ENCODE data around the gene CHCHD3.
"Not testable (repeated sequence)": the region's sequence is repeated elsewhere in the genome, so short reads cannot be mapped to it uniquely, and the experiment has no call there.

The CHCHD3 gene

GRCh38 chr7:132906193-132906835, 175.6 kb downstream of the CHCHD3 start:
- Mint-ChIP-seq H3K9me3 (peaks cover 2% of the 10 kb centered on the region), H3K4me3 (no peak overlapping the region), H3K4me1 (no peaks in the 10 kb centered on the region), H3K27ac (no peak overlapping the region), H3K27me3 (ENCODE audit: low read depth) (no peaks in the 10 kb centered on the region), H3K36me3 (ENCODE audit: low read depth) (peaks cover 51% of the 10 kb centered on the region)
- TF ChIP-seq CTCF (IDR thresholded peaks at IDR 0.05; ENCODE audit: unreplicated experiment in 3 of 3): no peak

GRCh38 chr7:132905136-132905535, 176.8 kb downstream of the CHCHD3 start:
- peaks cover 47% of the 10 kb centered on the region for H3K36me3 Mint-ChIP-seq (ENCODE audit: low read depth)
- H3K27me3 Mint-ChIP-seq (ENCODE audit: low read depth); H3K27ac Mint-ChIP-seq; H3K9me3 Mint-ChIP-seq; H3K4me3 Mint-ChIP-seq; H3K4me1 Mint-ChIP-seq: not testable (repeated sequence)

- H3K36me3 Mint-ChIP-seq (ENCODE audit: low read depth): peaks cover 49% of the 10 kb centered on the region
- H3K4me3 Mint-ChIP-seq: no peak overlapping the region
- H3K27me3 Mint-ChIP-seq (ENCODE audit: low read depth): no peaks in the 10 kb centered on the region
- no peaks in the 10 kb centered on the region for H3K4me1 Mint-ChIP-seq
- H3K9me3 Mint-ChIP-seq: peaks cover 2% of the 10 kb centered on the region
- H3K27ac Mint-ChIP-seq: no peak overlapping the region
- TF ChIP-seq CTCF (IDR thresholded peaks at IDR 0.05; ENCODE audit: unreplicated experiment in 3 of 3): no peak
Observed at GRCh38 chr7:132904209-132904608, 177.7 kb downstream of the CHCHD3 start.

- peaks cover 45% of the 10 kb centered on the region for H3K36me3 Mint-ChIP-seq (ENCODE audit: low read depth)
- H3K4me1 Mint-ChIP-seq; H3K4me3 Mint-ChIP-seq; H3K9me3 Mint-ChIP-seq; H3K27ac Mint-ChIP-seq; H3K27me3 Mint-ChIP-seq (ENCODE audit: low read depth): not testable (repeated sequence)
Observed at GRCh38 chr7:132902294-132902693, 179.6 kb downstream of the CHCHD3 start.

GRCh38 chr7:132901241-132901640, 180.6 kb downstream of the CHCHD3 start:
- TF ChIP-seq CTCF (IDR thresholded peaks at IDR 0.05; ENCODE audit: unreplicated experiment in 3 of 3): no peak
- no peaks in the 10 kb centered on the region for H3K4me1 Mint-ChIP-seq
- H3K27ac Mint-ChIP-seq: no peak overlapping the region
- no peak overlapping the region for H3K4me3 Mint-ChIP-seq
- peaks cover 49% of the 10 kb centered on the region for H3K36me3 Mint-ChIP-seq (ENCODE audit: low read depth)
- H3K9me3 Mint-ChIP-seq: peaks cover 2% of the 10 kb centered on the region
- no peaks in the 10 kb centered on the region for H3K27me3 Mint-ChIP-seq (ENCODE audit: low read depth)

GRCh38 chr7:132899833-132900232, 182.1 kb downstream of the CHCHD3 start:
- TF ChIP-seq CTCF (IDR thresholded peaks at IDR 0.05; ENCODE audit: unreplicated experiment in 3 of 3): no peak
- no peak overlapping the region for H3K4me3 Mint-ChIP-seq
- no peaks in the 10 kb centered on the region for H3K27me3 Mint-ChIP-seq (ENCODE audit: low read depth)
- no peaks in the 10 kb centered on the region for H3K4me1 Mint-ChIP-seq
- H3K27ac Mint-ChIP-seq: no peak overlapping the region
- H3K36me3 Mint-ChIP-seq (ENCODE audit: low read depth): peaks cover 45% of the 10 kb centered on the region
- H3K9me3 Mint-ChIP-seq: peaks cover 5% of the 10 kb centered on the region

GRCh38 chr7:132898641-132899175, 183.2 kb downstream of the CHCHD3 start:
- peaks cover 46% of the 10 kb centered on the region for H3K36me3 Mint-ChIP-seq (ENCODE audit: low read depth)
- not testable (repeated sequence) for H3K27ac Mint-ChIP-seq; H3K4me3 Mint-ChIP-seq; H3K4me1 Mint-ChIP-seq; H3K9me3 Mint-ChIP-seq; H3K27me3 Mint-ChIP-seq (ENCODE audit: low read depth)

Measured in nephron (organoid).